Activated CD8-positive, alpha-beta memory T cell treated with anti-CD3 and anti-CD28 coated beads for 1 hour (primary cell): ENCODE measurements around the gene CEP97.
"Not testable (repeated sequence)": the region's sequence is repeated elsewhere in the genome, so short reads cannot be mapped to it uniquely, and the experiment has no call there.

Experiments
- DNase-seq, 2 donors: peaks; one replicate each; pipeline ENCODE4 v3.0.0-alpha.2; 2020; ENCODE audit warnings: low read depth in 1 of 2; ENCODE audit errors: extremely low read depth in 1 of 2

CEP97 gene

DNA sequence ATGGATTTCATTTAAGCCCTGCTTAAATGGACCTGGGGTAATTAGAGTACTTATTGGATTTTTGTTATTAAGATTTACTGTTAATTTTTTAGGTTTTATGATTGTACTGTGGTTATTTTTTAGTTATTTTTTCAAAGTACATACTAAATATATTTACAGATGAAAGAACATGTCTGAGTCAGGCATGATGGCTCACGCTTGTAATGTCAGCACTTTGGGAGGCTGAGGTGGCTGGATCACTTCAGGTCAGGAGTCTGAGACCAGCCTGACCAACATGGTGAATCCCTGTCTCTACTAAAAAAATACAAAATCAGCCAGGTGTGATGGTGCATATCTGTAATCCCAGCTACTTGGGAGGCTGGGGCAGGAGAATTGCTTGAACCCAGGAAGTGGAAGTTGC lies 21.7 kb upstream of the CEP97 start:
- DNase-seq, result no peak

DNA sequence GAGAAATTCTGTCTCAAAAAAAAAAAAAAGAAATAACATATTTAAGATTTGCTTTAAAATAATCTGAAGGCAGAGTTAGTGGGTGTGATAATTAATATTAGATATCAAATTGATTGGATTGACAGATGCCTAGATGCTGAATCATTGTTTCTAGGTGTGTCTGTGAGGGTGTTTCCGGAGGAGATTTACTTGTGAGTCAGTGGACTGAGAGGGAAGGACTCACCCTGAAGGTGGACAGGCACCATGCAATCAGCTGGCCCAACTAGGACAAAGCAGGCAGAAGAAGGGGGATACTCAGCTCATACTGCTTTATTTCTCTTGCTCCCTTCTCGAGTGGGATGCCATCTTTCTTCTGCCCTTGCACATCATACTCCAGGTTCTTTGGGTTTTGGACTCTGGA lies 21.2 kb upstream of the CEP97 start:
- DNase-seq, result no peak

DNA sequence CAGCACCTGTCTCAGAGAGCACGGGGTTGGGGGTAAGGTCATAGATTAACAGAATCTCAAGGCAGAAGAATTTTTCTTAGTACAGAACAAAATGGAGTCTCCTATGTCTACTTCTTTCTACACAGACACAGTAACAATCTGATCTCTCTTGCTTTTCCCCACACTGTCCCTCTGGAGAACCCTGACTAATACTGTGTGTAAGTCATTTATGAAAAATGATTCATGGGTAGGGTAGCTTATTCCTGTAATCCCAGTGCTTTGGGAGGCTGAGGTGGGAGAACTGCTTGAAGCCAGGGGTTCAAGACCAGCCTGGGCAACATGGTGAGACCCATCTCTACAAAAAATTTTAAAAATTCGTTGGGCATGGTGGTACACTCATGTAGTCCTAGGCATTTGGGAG lies 19.8 kb upstream of the CEP97 start:
- DNase-seq, result not testable (repeated sequence)

DNA sequence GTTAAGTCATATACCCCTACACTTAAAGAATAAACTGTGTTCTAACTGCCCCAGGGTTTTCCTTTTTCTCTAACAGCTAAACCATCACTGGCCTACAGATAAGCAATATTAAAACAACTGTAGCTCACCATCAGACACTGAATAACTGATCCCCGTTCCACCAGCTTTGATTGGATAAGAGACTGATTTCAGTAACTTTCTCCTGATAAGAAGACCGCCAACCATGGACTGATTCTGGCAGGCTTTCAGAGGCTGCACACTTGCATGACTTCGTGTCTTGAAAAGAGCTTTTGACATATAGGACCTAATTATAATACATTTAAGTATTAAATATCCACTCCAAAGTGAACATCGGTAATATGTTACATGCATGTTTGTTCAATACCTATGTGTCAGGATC lies 15.3 kb upstream of the CEP97 start:
- no peak for DNase-seq

DNA sequence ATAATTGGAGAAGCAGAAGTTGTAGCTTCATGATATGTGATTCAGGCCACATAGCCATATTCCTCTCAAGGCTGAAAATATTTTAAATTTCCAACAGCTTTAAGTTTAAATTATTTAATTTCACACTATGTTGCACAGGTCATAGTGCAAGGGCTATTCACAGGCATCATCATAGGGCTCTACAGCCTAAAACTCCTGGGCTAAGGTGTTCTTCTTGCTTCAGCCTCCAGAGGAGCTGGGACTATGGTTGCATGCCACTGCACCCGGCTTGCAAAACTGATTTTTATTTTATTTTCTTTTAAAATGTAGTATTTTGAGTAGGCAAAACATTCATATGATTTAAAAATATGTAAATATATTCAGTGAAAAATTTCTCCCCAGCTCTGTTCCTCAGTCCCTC lies 6.0 kb upstream of the CEP97 start:
- DNase-seq, result no peak

DNA sequence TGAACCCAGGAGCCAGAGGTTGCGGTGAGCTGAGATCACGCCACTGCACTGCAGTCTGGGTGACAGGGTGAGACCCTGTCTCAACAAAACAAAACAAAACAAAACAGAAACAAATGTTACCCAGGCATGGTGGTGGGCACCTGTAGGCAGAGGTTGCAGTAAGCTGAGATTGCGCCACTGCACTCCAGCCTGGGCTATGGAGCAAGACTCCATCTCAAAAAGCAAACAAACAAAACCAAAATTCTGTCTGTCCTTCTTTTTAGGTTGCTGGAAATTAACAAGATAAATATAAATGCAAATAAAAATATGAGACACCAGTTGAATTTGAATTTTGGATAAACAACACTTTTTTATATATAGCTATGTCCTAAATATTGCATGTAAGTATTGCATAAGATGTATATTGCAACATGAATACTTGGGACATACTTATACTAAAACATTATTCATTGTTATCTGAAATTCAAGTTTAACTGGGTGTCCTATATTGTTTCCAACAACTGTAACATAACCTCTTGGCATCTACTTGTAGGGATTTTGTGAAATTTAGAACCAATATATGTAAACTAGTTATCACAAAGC lies 4.7 kb upstream of the CEP97 start:
- no peak for DNase-seq

DNA sequence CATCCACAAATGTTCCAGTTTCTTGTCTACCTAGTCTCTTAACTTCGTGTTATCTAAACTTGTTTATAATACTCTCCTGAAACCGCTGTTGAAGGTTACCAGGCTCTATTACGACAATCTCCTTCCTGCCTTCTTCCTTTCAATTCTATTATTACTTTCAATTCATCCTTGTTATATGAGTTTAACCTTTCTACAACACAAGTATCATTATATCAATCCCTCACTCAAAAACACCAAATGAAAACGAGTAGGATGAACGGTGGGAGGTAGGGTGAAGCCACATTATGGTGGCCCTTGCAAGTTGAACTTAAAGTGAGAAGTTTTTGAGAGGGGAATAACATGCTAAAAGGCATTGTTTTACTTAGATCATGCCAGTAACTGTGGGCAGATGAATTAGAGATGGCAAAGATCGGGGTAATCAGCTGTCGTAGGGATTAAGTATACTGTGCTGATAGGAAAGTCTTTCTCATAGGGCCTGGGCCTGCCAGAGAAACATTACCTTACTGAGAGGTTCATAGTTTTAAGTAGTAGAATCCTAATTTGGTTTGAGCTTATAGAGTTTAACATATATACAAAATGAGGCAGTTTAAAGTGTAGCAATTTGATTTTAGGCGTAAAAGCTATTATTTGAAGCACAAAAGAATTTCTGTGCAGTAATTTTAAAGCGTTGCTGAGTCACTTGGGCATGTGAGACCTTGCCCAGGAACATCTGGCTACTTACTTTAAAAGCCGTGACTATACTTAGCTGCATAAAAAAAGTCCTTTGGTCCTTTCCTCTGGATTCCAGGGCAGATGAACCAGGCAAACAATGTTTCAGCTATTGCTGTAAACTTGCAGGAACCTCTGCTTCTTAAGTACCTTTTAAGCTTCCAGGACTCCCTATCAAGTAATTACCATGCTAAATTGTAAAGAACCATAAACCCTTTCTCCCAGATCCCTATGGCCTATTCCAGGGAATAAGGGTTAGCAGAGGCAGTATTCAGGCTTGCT lies 3.3 kb upstream of the CEP97 start:
- no peak for DNase-seq

DNA sequence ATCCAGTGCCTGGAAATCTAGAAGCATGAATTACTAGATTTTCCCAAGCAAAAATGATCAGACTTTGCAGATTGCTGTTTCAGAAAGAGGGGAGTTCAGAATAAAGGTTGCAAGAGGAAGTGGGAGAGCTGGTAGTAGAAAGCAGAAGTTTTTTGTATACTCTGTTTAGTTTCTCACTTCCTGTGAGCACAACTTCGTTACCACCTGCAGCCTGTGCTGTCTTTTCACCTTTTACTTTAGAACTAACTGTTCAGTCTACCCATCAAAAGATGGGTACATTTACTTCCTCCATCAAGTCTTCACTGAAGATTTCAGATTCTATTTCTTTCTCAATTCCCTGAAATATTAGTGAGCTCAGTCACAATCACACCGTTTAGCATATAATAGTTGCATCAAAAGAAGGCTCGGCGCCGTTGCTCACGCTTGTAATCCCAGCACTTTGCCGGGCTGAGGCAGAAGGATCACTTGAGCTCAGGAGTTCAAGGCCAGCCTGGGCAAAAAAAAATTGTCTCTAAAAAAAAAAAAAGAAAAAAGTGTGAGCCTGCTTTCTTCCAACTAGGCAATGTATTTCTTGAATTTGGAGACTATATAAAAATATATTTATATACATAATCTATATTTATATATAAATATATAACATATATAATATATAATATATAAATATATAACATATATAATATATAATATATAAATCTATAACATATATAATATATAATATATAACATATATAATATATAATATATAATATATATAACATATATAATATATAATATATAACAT lies 1.8 kb upstream of the CEP97 start:
- DNase-seq, result no peak

DNA sequence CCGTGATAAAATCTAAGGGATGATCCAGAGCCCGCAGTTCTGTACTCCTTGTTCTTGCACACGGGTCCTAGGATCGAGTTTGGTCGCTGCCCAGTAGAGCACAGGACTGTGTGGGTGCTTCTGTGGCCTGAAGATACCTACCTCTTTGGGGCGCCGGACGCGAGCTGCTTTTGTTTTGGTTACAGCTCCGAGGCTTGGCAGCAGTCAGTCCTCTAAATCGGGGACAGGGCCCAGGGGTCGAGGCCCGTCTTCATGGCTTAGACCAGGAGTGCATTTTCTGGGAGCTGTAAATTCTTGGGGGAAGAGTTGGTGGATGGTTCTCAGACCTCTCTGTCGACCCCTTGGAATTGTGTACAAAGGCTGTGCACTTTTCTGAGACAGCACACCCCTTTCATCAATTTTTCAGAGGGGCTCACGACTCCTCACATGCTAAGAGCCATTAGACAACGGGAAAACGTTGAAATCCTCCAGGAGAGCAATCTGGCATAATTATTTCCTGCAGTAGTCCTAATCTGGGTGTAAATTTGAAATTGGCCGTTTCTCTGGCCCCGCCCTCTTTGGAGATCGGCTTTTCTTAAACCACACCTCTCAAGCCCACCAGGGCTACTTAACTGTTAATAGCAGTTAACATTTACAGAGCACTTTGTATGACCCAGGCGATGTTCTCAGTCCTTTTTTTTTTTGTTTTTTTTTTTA lies 928 bp downstream of the CEP97 start:
- DNase-seq, result no peak

DNA sequence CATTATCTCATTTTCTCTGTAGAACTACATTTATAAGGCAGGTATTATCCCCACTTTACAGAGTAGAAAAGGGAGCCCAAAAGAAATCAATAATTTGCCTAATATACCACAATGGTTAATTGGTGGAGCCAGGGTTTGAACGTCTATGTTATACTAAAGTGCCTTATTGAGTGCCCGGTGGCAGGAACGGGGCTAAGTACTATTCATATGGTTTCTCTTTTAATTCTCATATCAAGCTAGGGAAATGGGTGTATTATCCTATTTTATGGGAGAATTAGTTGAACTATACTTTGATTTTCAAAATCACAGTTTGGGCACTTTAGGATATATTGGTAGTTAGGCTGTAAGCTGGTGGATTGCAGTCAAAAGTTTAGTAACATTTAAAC lies 1.5 kb downstream of the CEP97 start:
- no peak for DNase-seq

DNA sequence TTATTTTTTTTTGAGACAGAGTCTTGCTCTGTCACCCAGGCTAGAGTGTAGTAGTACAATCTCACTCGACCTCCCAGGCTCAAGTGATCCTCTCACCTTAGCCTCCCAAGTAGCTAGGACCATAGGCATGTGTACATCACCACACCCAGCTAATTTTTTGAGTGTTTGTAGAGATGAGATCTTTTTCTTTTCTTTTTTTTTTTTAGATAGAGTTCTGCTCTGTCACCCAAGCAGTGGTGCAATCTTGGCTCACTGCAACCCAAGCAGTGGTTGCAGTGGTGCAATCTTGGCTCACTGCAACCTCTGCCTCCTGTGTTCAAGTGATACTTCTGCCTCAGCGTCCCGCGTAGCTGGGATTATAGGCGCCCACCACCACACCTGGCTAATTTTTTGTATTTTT lies 5.2 kb downstream of the CEP97 start:
- DNase-seq, result no peak

DNA sequence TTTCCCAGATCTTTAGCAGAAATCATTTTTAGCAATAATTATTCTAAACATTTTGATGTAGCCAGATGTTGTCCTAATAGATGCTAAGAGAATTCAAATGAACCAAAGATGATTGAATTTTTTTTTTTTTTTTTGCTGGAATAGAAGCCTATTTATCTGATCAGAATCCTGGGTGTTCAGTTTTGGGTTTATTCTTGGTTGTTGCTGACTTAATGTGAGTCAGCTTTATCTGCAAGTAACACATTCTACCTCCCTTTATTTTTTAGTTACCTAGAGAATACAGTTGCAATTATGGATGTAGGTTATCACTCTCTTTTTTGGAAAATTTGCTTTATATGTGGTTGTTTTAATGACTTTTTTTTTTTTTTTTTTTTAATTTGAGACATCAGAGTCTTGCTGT lies 6.4 kb downstream of the CEP97 start:
- no peak for DNase-seq

DNA sequence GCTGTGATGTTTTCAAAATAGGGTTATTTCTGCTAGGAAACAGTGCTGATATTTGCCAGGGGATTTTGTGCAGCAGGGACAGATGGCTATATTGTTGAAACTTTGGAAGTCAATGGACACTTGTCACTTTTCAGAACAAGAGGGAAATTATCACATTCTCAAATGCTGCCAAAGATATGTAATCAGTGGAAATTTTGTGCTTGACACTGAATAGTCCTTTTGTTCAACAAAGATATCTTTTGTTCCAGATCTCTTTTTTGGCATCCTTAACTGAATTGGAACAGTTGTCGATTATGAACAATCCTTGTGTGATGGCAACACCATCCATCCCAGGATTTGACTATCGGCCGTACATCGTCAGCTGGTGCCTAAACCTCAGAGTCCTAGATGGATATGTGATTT lies 7.8 kb downstream of the CEP97 start:
- no peak for DNase-seq

DNA sequence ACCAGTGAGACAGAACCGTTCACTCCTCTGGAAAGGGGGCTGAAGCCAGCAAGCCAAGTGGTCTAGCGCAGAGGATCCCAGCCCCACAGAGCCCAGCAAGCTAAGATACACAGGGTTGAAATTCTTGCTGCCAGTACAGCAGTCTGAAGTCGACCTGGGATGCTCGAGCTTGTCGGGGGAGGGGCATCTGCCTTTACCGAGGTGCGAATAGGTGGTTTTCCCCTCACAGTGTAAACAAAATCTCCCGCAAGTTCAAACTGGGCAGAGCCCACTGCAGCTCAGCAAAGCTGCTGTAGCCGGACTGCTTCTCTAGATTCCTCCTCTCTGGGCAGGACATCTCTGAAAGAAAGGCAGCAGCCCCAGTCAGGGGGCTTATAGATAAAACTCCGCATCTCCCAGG lies 11.4 kb downstream of the CEP97 start:
- no peak for DNase-seq

DNA sequence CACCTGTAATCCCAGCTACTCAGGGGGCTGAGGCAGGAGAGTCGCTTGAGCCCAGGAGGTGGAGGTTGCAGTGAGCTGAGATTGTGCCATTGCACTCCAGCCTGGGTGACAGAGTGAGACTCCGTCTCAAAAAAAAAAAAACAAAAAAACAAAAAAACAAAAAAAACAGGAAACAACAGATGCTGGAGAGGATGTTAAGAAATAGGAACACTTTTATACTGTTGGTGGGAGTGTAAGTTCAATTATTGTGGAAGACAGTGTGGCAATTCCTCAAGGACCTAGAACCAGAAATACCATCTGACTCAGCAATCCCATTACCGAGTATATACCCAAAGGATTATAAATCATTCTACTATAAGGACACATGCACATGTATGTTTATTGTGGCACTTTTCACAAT lies 17.5 kb downstream of the CEP97 start:
- not testable (repeated sequence) for DNase-seq

DNA sequence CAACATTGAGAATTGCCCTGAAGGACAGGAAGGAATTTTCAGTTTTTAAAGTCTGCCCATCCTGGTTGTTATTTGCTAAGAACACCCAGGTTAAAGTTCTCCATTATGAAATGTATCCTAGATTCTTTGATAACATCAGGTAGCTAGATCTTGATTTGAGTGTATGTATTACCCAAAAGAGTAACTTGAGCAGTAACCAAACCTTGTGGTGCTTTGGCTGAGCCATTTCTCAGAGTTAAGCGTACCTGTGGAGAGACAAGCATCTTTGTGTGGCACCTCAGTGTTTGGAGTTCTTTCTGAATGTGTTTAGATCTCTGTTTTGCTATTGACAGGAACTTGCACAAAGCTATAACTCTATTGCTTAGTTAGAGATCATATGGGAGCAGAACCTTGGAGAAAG lies 20.4 kb downstream of the CEP97 start:
- no peak for DNase-seq

DNA sequence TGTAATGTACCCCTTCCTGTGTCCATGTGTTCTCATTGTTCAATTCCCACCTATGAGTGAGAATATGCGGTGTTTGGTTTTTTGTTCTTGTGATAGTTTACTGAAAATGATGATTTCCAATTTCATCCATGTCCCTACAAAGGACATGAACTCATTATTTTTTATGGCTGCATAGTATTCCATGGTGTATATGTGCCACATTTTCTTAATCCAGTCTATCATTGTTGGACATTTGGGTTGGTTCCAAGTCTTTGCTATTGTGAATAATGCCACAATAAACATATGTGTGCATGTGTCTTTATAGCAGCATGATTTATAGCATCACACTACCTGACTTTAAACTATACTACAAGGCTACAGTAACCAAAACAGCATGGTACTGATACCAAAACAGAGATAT lies 21.5 kb downstream of the CEP97 start:
- DNase-seq, result not testable (repeated sequence)

DNA sequence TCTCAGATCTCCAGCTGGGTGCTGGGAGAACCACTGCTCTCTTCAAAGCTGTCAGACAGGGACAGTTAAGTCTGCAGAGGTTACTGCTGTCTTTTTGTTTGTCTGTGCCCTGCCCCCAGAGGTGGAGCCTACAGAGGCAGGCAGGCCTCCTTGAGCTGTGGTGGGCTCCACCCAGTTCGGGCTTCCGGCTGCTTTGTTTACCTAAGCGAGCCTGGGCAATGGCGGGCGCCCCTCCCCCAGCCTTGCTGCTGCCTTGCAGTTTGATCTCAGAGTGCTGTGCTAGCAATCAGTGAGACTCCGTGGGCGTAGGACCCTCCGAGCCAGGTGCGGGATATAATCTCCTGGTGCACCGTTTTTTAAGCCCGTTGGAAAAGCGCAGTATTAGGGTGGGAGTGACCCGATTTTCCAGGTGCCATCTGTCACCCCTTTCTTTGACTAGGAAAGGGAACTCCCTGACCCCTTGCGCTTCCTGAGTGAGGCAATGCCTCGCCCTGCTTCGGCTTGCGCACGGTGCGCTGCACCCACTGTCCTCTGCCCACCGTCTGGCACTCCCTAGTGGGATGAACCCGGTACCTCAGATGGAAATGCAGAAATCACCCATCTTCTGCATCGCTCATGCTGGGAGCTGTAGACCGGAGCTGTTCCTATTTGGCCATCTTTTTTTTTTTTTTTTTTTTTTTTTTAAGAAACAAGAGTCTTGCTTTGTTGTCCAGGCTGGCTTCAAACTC lies 29.1 kb downstream of the CEP97 start:
- DNase-seq, result not testable (repeated sequence)

DNA sequence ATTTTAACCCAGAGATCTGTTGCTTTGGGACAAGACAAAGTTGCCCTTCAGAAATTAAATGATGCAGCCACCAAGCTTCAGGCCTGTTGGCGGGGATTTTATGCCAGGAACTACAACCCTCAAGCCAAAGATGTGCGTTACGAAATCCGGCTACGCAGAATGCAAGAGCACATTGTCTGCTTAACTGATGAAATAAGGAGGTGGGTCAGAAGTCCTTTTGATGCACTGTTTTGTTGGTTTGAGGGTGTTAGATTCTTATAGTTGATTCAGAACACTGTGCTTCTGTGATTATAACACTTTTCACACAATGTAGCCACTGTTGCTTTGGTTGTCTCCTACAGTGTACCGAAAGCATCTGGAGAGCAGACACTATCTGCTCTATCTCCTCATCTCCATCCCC lies 33.8 kb downstream of the CEP97 start:
- DNase-seq, result no peak

DNA sequence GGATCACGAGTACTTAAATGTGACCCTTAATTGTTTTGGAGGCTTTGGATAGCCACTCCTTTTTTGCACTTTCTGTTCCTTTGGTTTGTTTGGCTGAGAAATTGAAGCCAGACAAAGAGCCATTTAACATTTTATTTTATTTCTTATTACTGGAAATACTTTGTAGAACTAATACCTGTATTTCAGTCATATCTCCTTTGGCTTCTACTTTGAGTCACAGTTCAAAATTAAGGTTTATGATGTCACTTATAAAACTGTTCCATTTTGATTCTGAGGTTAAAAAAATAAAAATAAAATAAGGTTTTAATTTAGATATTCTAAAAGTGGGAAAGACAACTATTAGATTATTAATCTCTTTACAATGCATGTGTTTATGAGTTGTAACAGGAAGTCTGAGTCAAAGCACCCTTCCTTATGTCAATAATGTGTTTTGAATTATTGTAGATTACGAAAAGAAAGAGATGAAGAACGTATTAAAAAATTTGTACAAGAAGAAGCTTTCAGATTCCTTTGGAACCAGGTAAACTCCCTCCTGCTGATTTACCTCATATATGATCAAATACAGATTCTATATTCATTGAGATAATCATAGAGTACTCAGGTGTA lies 37.7 kb downstream of the CEP97 start:
- no peak for DNase-seq
